HG02943 (cell line): ENCODE data around the gene ANTKMT.

Source experiments
- ATAC-seq: cut with Tn5 transposase; IDR thresholded peaks from one replicate; pipeline ENCODE4 v1.9.1; 2021; ENCODE audit warnings: mild to moderate bottlenecking, low read depth, moderate library complexity; ENCODE audit not compliant: unreplicated experiment

ANTKMT gene

DNA sequence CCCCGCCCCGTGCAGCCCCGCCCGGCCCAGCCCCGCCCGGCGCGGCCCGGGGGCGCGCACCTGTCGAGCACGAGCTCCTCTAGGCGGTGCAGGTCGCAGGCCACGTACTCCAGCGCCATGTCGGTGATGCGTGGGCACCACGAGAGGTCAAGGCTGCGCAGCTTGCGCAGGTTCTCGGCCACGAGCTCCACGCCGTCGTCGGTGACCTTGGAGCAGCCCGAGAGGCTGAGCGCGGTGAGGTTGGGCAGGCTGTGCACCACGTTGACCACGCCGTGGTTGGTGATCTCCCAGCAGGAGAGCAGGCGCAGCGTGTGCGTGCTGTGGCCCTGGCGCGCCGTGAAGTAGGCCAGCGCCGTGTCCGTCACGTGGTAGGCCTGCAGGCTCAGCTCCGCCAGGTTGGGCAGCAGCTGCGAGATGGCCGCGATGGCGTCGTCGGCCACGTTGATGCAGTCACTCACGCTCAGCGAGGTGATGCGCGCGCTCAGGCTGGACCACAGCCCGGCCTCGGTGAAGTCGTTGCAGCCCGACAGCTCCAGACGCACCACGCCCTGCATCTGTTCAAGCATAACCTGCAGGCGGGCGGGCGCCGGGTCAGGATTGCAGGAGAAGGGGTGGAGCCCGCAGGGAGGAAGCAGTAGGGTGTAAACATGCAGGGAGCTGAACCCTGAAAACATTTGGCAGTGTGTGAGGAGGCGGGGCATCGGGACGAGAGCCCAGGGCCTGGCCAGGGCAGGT lies 25.4 kb upstream of the ANTKMT start:
- ATAC-seq = no peak

DNA sequence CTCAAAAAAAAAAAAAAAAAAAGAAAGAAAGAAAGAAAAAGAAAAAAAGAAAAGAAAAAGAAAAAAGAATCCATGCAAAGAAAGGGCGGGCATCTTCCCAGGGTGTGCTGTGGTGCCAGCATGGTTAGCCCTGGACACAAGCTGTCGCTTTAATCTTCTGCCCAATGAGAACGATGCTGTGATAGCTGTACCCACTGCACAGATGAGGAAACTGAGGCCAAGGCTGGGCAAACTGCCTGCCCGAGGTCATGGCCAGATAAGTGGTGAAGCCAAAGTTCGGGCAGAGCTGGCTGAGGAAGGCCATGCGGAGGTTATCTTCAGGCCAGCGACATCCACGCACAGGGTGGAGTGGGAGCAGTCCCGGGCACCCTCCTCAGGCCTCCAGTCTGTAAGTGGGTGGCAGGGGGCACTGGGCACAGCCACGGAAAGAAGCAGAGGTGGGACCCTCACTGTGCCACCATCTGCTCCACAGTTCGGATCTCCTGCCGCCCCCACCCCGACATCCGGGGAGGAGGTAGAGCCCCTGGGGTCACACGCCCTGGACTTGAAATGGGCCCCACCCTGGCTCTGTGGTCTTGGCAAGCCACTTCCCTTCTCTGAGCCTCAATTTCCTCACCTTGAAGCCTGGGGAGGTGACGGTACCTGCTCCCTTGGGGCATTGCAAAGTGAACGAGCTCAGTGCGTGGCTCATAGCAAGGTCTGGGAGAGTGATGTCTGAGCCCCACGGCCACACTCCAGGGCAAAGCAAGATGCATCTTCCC lies 21.9 kb upstream of the ANTKMT start:
- no peak for ATAC-seq

DNA sequence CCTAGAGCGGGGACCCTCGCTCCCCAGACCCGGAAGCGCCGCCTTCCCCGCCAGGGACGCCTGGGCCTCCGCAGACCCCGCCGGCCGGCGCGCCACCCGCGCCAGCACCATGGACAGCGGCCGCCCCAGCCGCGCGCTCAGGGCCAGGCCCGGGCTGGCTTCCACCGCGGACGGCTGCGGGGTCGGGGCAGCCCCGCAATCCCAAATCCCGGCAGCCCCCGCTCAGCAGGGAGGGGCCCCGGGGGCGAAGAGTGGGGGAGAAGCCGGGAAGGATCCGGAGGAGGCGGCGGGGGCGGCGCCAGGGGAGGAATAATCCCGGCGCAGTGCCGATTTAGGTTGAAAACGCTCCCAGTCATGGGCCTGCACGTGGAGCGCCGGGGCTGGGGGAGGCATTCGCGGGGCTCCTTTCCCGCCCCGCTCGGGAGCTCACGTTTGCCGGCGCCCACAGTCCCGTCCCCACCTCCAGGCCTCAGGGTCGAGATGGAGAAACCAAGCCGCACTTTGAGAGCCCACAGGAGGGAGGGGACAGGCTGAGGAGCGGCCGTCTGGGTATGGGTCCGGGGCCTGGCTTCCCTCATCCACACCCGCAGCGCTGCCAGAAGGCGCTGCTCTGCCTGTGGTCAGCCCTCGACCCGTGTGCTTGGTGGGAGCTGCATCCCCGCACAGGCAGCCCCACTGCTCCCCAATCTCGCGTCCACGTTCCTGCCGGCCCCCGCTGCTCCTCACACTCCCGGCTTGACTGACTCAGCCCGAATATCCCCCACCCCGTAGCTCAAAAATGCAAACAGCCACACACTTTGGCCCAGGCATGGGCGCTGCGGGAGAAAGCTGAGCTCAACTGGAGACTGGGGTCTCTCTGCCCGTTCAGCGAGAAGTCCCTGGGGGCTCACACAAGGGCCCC lies 20.0 kb upstream of the ANTKMT start:
- no peak for ATAC-seq

DNA sequence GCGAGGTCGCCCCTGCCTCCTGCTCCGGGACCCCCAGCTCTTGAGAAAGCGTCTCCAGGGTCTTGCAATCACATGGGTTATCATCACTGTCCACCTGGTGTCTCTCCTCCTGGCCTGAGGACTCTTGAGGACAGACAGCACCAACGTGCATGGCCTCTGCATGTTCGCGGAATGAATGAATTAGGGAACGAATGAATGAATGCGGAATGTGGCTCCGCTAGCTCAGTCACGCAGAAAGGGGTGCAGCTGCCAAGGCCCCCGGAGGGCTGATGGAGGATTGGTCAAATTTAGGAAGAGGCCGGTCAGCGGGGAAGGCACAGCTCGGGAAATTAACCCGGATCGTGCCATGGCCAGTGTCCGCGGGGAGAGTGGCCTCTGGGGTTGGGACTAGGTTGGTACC lies 18.6 kb upstream of the ANTKMT start:
- ATAC-seq = no peak

DNA sequence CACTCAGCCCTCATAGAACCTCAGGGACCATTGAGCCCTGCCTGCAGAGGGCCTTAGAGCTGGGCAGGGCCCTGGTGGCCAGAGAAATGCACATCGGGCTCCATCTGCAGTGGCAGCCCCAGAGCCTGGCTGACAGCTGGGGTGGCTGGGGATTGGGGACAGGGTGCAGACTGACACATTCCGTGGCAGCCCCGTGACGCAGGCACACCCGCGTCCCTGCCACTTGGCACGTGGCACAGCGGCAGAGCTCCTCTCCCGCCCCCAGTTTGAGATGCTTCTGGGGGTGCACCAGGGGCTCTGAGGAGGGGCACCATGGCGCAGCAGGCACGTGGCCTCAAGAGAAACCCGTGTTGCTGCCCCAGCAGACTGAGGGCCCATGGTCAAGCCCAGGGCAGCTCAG lies 17.5 kb upstream of the ANTKMT start:
- no peak for ATAC-seq

DNA sequence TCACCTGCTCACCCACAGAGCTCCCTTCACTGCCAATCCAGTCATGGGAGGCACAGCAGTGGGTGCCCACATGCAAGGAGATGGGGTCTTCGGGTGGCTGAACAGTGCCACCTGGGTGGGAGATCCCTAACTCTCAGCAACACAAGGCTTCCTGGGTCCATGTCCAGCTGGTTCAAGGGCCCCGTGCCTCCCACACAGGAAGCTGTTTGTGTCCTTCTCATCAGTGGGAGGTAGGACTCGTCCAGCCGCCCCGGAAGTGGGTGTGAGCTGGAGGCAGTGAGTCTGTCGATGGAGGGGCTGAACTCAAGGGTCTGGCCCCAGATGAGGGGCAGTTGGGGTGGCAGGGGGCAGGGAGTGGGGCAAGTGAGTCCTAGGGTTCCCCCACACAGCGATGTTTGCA lies 16.9 kb upstream of the ANTKMT start:
- no peak for ATAC-seq

DNA sequence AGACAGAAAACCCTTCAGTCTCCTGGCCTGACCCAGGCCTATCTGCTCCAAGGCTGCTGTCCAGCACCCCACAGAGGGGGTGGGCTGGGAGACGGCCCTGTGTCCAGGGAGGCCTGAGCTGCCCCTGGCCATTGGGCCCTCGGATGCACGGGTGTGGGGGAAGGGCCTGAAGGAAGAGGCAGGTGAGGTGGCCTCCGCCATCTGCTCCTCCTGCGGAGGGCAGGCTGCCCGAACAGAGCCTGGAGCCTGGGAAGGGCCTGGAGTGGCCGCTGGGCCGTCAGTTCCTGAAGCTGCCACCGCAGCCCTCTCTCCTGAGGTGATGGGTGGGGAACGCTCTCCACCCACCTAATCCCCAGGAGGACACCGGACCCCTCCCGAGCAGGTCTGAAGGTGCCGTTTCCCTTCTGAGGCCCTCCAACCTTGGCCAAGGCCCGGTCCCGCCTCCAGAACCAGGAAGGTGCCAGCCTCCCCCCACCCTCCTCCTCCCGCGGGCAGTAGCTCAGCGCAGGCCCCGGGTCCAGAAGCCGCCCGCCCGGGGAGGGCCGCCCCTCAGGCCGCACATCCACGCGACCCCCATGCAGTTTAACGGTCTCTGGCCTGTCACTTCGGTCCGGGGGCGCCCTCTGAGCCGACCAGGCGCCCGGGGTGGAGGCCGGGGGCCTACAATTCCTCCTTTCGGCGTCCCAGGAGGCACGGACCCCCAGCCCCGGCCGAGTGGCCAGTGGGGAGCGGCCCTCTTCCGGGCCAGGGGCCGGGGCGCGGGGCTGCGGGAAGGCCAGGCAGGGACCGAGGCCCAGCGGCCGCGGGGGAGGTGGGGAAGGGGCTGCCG lies 16.2 kb upstream of the ANTKMT start:
- ATAC-seq = no peak

DNA sequence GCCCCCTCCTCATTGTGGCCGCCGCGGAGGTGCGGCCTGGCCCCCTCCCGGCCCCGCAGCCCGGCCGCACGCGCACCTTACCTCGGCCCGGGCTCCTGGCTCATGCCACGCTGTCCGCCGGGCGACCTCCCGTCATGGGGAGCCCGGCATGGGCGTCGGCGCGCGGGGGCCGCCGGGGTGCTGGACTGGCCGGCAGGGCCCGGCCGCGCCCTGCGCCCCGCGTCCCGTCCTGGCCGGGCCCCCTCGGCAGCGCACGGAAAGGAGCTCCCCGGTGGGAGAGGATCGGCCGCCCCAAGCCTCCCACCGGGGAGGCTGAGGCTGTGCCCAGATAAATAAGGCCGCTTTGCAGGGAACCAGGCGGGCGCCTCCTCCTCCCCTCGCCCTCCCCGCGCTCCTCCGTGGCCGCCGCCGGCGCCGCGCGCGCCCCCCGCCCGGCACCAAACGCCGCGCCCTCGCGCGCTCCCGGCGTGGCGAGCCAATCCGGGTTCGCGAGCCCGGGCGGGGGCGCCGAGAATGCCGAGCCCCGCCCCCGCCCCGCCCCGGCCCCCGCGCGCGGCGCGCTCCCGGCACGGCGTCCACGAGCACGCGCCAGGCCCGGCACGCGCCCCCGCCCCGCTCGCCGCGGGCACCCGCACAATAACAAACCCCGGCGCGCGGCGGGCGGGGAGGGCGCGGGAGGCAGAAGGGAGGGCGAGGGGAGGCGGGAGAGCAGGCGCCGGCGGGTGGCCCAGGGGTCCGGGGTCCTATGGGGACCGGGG lies 15.3 kb upstream of the ANTKMT start, which contains the start of gene FBXL16:
Gene FBXL16 (minus strand): TSS at position 371 of the 758 bp plus-strand sequence. CDS start 8,396 bp downstream, outside the sequence.
- no peak for ATAC-seq

DNA sequence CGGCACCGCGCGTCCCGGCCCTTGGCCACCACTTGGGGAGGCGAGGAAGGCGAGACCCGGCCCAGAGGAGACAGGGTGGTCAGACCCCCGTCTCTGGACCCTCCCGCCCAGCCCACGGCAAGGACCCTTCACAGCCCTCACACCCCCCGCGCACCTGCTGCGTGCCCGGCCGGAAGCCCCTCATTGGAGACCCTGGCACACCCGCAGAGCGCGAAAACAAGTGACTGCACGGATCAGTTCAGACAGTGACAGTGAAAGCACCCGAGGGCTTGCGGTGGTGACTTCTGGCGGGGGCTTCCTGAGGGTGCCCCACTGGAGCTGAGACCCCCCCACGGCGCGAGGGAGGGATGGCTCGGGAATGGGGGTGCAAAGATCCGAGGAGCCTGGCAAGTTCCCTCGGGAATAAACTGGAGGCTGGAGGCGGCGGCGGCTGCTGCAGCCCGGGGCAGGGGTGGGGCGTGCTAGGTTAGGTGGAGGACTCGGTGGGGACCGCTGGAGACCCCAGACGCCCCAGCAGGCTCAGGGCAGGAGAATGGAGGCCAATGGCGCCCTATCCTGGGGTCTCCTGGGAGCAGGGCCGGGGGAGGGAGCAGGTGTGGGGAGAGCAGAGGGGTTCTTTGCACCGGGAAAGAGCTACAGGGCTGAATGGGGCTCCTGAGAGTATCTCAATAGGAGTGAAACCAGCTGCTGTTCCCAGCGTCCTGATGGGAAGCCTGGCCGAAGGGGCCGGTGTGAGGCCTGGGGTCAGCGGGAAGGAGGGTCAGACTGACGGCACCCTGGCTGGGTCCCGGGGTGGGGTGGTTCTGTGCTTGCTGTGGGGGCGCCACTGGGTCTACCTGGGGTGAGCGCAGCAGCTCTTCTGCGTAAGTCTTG lies 14.5 kb upstream of the ANTKMT start:
- ATAC-seq = no peak

DNA sequence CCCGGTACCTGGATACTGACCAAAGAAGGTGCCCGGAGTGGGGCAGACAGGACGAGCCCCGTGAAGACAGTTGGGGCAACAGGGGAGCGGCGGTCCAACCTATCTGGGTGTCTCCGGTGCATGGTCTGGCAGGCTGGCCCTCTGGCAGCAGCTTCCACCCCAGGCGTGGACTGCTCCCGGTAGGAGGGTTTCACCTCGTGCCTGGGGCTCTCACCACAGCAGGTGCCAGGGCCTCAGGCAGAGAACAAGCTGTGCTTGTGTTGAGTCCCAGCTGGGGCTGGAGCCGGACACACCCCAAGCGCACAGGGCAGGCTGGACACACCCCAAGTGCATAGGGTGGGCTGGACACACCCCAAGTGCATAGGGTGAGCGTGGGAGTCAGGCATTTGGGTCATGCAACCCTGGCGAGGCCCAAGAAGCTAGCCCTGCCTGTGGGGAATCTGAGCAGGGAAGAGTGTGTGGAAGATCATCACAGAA lies 13.8 kb upstream of the ANTKMT start:
- no peak for ATAC-seq

DNA sequence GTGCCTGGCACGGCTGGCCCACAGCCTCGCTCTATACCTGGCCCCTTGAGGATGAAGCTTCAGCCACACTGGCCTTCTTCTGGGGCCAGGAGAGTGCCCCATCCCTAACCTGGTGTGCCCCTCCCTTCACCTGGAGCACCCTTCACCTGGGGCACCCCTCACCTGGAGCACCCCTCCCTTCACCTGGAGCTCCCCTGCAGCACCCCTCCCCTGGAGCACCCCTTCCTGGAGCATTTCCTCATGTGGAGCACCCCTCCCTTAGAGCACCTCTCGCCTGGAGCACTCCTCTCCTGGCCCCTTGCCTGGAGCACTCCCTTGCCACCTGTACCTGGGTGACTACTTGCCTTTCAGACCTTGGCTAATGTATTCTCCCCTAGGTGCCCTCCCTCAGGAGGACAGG lies 12.9 kb upstream of the ANTKMT start:
- ATAC-seq = no peak

DNA sequence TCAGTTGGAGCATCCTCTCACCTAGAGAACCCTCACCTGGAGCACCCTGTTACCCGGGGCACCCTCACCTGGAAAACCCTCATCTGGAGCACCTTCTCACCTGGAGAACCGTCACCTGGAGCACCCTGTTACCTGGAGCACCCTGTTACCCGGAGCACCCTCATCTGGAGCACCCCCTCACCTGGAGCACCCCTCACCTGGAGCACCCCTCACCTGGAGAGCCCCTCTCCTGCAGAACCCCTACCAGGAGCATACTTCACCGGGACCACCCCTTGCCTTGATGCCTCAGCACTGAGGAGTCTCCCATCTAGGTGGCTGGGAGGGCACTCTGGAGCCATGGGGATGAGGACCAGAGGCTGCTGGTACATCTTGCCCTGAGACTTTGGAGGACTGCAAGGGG lies 12.0 kb upstream of the ANTKMT start:
- no peak for ATAC-seq

DNA sequence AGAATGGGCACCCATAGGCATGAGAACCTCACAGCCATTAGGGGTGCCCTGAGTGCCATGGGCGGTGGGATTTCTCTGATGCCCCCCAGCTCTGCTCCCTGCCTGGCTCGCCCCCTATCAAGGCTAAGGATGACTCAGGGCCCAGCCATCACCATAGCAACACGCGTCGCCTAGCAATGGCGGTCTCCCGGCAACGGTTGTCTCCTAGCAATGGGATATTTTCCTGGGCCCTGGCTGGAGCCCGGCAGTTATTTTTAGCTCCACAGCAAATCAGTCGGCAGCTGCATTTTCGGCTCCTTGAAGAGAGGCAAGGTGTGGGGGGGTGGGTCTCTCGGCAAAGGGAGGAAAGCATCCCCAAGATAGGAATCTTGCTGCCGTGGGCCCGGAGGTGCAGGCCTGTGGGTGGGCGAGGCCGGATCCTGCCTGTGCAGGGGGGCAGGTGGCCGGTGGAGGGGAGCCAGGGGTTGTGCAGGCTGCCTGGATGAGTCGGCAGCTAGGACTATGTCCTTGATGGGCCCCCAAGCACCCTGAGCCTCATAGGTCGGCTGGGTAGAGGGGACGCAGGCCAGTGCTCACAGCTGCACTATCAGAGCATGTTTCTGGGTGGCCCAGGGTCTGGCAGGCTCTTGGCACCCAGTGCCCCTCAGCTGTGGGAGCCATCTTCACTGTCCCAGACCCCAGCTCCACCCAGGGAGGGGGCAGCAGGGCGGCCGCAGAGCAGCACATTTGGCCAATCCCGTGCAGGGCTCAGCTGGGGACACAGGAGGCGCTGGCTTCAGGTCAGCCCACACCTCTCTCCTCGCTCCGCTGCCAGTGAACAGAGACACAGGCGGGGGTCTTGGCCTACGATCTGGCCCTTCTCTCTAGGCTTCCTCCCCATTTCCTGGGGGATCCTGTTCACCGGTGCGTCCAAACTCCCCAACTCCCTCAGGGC lies 11.1 kb upstream of the ANTKMT start:
- ATAC-seq = no peak

DNA sequence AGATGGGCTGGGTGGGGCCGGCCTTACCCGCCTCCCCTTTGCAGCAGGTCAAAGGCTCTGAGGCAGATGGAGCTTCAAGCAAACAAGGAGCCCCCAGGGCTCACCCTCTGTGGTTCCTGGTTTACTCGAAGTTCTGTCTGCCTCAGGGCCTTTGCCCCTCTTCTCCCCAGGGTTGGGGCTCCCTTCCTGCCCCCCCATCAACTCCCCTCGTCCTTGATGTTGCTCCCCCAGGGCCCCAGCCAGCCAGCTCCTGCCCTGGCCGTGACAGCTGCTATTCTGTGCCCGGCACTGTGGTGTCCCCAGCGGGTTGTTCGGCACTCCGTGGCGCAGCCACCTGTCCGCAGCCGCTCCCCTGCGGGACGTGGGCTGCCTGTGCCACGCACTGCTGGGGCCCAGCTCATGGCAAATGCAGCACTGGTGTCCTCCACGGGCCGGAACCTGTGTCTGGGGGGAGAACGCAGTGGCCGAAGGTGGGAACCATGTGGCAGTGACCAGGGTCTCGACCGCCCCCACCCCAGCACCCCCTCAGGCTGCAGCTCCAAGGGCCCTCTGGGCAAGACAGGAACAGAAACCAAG lies 10.4 kb upstream of the ANTKMT start:
- ATAC-seq = no peak

DNA sequence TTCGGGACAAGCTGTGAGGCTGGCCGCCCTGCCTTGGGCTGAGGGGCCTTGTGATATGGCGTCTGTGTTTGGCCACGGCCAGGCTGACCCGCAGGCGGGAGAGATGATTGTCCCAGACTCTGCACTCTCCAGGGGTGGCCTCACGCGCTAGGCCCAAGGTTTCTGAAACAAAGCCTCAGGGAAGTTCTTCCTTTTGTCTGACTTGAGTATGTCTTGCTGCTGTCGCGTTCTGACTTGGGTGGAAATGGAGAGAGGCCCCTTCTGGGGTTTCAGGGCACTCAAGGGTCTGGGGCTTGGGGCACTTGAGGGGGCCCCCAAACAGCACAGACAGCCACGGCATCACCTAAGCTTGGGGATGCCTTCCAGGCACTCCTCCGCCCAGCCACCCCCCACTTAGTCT lies 9.9 kb upstream of the ANTKMT start:
- ATAC-seq = no peak

DNA sequence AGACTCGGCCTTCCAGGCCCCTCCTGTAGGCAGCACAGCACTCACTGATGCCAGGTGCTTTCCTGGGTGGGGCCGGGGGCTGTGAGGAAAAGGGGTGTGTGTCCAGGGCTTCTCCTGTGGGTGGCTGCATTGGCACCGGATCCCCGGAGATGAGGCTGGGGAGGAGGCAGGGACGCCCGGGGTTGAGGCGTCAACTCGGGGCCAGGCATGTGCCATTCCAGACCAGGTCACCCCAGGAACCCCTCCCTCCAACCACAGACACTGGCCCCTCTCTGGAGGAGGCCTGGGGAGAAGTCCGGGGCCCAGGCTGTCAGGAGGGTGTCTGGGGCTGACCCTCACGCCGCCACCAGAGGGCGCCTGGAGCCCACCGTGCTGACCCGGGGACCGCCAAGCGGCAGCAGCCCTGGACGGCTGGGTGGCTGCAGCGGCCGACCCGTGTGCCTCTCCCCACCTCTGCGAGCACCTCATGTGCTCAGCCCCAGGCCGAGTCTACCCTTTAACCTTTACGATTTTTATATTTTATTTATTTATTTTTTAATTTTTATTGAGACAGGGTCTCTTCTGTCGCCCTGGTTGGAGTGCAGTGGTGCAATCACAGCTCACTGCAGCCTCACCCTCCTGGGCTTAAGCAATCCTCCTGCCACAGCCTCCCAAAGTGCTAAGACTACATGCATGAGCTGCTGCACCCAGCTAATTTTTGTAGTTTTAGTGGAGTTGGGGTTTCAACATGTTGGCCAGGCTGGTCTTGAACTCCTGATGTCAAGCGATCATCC lies 9.2 kb upstream of the ANTKMT start:
- ATAC-seq = no peak
